Suppressor macrophage (primary cell): ENCODE measurements around the gene MMP23B.
A peak's percentile ranks its signal among the peaks of the same experiment; 100 is the strongest.
"Not testable (repeated sequence)": the region's sequence is repeated elsewhere in the genome, so short reads cannot be mapped to it uniquely, and the experiment has no call there.

ENCODE experiments used
- DNase-seq, 4 experiments: peaks; one replicate each; pipeline ENCODE4 v3.0.0-alpha.2; 2020 to 2022

Gene MMP23B

GRCh38 chr1:1669468-1670440 lies 37.8 kb downstream of the MMP23B start:
- no peak for DNase-seq

DNA sequence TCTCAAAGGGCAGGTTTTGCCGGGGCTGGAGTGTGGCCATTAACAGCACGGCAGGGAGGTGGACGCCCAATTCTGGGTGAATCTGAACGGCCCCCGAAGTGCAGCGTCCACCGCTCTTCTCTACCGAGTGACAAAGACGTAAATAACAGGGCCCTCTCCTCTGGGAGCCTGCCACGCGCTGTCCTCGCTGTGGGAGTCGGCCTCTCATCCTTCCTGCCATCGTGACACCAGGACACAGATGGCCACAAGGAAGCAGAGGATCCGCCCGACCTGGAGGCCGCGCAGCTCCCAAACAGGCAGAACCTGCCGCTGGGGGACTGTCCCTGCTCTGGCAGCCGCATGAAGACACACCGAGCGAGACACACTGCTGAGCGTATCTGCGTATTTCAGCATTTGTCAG lies 38.9 kb downstream of the MMP23B start:
- DNase-seq = no peak

- DNase-seq = no peak
Observed at GRCh38 chr1:1671365-1672119, 39.6 kb downstream of the MMP23B start.

DNA sequence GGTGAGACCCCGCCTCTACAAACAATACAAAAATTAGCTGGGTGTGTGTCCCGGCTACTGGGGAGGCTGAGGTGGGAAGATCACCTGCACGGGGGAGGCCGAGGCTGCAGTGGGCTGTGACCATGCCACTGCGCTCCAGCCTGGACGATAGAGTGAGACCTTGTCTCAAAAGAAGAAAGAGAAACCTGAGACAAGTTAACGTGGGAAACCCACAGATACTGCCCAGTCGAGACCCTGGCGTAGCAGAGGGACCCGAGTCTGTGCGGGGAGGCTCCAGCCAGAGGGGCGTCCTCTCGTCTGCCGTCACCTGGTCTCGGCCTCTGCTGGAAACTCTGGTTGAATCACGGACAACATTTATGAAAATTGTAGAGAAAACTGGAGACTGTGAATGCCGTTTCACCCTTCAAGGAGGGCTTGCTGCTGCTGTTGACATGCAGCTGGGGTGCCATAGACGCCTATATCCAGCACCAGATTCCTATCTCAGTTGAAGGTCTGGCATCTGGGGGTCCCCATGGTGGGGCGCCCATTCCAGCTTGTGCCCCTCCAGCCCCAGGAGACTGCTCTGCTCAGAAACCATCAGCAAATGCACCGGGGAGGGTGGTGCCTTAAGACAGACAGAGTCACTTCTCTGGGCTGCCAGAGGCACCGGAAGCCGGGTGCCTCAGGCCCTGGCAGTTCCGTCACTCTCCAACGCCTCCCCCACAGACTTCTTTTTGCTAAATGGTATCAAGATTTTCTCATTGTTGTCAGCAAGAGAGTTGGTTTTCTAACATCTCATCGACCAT lies 40.4 kb downstream of the MMP23B start:
- DNase-seq = no peak

DNA sequence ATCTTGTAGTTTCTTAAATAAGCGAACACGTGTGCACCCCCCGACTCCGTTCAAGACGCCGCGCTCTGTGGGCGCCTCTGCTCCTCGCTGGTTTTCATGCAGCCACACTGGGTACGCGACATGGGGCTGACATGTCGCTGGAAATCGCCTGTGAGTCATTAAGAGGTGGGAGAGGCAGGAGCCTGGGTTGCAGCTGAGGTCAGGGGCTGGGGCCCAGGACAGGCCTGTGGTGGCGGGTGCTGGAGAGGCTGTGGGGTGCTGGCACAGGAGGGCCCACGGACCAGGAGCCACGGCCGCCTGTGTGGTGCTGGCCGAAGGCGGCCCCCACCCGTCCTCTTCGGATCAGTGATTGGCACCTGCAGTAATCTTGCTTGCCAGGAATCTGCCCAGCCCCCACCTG lies 42.8 kb downstream of the MMP23B start:
- not testable (repeated sequence) for DNase-seq

- not testable (repeated sequence) for DNase-seq
Observed at GRCh38 chr1:1675218-1675617, 43.2 kb downstream of the MMP23B start.

DNA sequence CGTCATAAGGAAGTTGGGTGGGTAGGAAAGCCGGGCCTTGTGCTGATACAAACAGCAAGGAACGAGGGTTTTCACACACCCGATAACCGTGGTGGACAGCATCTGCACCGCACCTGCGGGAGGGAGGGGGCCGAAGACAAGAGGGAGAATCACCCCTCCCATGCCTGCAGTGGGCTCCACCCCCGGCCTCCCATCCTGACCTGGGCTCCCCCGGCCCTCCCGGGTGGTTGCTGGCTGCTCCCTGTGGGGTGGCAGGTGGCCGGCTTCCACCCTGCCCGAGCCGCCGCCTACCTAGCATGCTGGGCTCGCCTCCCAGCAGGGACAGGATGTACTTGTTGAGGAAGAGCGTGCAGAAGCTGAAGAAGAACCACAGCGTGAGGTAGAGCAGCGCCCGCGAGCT lies 44.1 kb downstream of the MMP23B start:
- not testable (repeated sequence) for DNase-seq

GRCh38 chr1:1677718-1678580 lies 46.0 kb downstream of the MMP23B start:
- no peak for DNase-seq

GRCh38 chr1:1678581-1679380 lies 46.8 kb downstream of the MMP23B start:
- DNase-seq = peak in 2 of 4 experiments; percentile 11 to 42

GRCh38 chr1:1680031-1680911 lies 48.3 kb downstream of the MMP23B start:
- DNase-seq = no peak

DNA sequence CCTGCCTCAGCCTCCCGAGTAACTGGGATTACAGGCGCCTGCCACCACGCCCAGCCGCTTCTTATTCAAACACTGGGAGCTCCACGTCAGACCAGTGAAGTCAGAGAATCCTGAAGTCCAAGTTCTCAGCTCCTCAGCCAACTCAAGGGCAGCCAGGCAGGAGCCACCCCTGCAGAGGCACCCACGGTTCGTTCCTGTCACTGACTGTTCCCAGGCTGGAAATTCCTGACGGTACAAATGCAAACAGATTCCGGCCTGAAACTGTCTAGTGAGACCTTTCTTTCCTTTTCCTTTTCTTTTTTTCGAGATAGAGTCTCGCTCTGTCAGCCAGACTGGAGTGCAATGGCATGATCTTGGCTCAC lies 48.9 kb downstream of the MMP23B start:
- DNase-seq = no peak

DNA sequence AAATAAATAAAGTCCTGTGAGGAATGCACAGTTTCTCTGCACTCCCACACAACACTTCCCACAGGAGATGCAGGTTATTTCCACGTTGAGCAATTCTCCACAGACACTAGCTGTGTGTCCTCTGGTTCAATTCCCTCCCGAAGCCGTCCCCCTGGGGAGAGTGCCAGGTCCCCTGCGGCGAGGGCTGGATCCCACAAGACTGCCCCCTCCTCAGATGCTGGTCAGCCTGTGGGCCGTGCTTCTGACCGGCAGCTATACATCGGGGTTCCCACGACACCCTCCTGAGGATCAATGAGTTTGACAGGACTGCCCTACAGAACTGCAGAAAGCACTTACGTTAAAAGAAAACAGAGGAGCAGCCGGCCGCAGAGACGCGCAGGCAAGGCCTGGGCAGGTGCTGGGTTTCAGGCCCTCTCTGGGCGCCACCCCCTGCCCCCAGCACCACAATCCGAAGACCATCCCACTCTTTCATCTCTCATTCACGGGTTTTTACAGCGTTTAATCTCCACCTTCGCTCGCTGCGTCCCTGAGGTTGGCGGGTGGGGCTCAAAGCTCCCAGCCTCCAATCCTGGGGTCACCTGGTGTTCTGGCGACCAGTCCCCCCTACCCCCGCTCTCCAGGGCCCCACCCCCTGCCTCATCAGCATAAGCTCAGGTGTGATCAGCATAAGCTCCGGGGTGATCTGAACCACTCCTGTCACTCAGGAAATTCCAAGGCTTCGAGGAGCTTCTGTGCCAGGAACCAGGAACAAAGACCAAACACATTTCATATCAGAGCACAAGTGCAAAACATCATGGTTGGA lies 51.3 kb downstream of the MMP23B start:
- DNase-seq = no peak
